NCI-H226 (cell line): ENCODE results near the gene ARHGAP24.
"Not testable (repeated sequence)": the region's sequence is repeated elsewhere in the genome, so short reads cannot be mapped to it uniquely, and the experiment has no call there.

Experiments
- DNase-seq: peaks from one replicate; pipeline ENCODE4 v3.0.0-alpha.2; 2015

The ARHGAP24 gene

GRCh38 chr4:85970535-85970934 is 495.6 kb downstream of the ARHGAP24 start:
- DNase-seq = no peak

- no peak for DNase-seq
These were observed 504.3 kb downstream of the ARHGAP24 start for GRCh38 chr4:85979276-85979675.

GRCh38 chr4:85986266-85986665 is 511.3 kb downstream of the ARHGAP24 start:
- no peak for DNase-seq

DNA sequence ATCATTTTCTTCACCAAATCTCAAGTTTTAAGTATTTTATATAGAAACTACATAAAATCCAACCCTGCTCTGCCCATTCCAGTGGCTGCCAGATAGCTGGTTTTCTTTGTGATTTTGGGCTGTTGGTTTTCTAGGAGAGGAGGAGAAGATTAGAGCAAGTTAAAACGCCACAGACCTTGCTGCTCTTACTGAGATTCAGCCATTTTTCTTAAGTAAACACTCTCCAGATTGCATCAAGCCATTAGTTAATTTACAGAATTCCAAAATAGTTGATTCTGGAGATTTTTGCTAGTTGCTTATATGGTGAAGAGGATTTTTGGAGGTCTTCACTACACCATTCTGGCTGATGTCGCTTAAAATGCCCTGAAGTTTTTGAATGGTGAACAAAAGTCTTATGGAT is 518.7 kb downstream of the ARHGAP24 start:
- no peak for DNase-seq

DNA sequence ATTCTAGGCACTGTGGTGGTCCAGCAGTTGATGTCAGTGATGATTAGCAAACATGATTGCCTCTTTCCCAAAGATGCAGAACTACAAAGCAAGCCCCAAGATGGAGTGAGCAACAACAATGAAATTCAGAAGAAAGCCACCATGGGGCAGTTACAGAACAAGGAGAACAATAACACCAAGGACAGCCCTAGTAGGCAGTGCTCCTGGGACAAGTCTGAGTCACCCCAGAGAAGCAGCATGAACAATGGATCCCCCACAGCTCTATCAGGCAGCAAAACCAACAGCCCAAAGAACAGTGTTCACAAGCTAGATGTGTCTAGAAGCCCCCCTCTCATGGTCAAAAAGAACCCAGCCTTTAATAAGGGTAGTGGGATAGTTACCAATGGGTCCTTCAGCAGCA is 519.6 kb downstream of the ARHGAP24 start:
- DNase-seq = no peak

DNA sequence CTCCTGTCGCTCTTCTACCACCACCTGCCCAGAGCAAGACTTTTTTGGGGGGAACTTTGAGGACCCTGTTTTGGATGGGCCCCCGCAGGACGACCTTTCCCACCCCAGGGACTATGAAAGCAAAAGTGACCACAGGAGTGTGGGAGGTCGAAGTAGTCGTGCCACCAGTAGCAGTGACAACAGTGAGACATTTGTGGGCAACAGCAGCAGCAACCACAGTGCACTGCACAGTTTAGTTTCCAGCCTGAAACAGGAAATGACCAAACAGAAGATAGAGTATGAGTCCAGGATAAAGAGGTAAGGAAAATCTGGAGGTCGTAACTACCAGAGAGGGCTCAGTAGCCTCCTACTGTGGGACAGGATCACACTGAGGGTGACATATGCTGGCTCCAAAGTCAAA is 520.4 kb downstream of the ARHGAP24 start:
- no peak for DNase-seq

- DNase-seq = no peak
These were observed 526.6 kb downstream of the ARHGAP24 start for GRCh38 chr4:86001591-86001990.

GRCh38 chr4:86004030-86004429 is 529.1 kb downstream of the ARHGAP24 start:
- DNase-seq = no peak

GRCh38 chr4:86006057-86006456 is 531.1 kb downstream of the ARHGAP24 start:
- no peak for DNase-seq

- no peak for DNase-seq
These were observed 532.1 kb downstream of the ARHGAP24 start for GRCh38 chr4:86007042-86007441.

- DNase-seq = peak; percentile 81
These were observed 536.2 kb downstream of the ARHGAP24 start for GRCh38 chr4:86011117-86011516.

DNA sequence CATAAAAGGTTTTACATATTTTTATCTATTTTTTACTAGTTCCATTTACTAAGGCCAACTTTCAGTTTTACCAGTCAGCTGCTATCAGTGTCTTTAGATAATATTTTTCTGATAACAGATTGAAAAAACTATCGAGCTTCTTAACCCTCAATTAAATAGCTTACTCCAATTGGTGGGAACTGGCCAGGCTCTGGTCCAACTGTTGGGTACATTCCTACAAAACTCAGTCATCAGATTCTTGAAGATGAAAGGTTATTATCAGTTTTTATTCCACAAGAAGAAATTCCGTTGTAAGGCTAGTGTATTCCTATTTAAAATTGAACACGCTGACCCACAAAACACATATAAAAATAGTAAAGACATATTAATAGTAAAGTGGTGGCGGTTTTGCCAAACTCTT is 538.7 kb downstream of the ARHGAP24 start:
- peak; percentile 62 for DNase-seq

DNA sequence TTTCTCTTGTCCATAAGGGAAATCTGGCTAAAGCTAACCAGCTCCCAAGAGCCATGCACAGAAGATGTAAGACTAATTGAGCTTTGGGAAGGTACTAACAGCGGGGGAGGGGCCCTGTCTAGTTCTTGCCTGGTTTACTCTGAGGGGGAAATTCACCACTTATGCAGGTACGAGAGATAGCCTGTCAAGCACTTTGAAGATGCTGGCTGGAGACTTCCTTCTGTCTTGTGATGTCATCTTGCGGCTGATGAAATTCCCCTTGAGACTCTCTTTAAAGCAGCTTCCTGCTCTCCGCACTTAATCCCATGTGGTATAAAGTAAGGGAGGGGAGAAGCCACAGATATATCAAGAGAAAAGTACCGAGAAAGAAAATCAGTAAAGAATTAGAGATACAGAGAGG is 539.6 kb downstream of the ARHGAP24 start:
- no peak for DNase-seq

GRCh38 chr4:86015412-86016350 is 540.7 kb downstream of the ARHGAP24 start:
- DNase-seq = no peak

DNA sequence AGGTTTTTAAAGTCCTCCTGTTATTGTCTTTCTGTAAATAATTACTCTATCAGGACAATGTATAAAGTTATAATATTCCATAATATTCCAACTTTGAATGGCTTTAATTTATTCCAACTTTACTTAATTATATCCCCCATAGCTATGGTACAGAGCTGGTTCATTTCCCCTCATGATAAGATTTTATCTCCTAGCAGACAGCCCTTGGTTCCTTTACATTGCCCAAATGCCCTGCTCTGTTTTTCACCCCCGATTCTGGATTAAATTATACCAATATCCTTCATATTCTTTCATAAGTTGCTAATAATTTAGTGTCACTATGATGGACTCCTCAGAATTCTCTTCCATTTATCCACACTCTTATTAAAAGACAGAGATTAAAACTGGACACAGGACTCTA is 544.4 kb downstream of the ARHGAP24 start:
- DNase-seq = no peak

DNA sequence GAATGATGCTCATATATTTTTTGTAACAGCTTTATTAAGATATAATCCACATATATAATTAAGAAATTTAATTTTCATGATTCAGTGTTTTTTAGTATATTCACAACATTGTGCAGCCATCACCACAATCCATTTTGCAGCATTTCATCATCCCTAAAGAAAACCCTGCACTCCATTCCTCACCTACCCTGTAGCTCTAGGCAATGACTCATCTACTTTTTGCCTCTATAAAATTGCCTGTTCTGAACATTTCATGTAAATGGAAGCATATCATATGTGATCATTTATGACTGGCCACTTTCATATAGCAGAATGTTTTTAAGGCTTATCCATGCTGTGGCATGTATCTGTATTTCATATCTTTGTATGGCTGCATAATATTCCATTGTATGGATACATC is 545.0 kb downstream of the ARHGAP24 start:
- peak; percentile 42 for DNase-seq

DNA sequence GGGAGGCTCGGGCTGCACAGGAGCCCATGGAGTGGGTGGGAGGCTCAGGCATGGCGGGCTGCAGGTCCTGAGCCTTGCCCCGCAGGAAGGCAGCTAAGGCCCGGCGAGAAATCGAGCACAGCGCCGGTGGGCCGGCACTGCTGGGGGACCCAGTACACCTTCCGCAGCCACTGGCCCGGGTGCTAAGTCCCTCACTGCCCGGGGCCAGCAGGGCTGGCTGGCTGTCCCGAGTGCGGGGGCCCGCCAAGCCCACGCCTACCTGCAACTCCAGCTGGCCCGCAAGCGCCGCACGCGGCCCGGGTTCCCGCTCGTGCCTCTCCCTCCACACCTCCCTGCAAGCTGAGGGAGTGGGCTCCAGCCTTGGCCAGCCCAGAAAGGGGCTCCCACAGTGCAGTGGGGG is 546.7 kb downstream of the ARHGAP24 start:
- DNase-seq = not testable (repeated sequence)

DNA sequence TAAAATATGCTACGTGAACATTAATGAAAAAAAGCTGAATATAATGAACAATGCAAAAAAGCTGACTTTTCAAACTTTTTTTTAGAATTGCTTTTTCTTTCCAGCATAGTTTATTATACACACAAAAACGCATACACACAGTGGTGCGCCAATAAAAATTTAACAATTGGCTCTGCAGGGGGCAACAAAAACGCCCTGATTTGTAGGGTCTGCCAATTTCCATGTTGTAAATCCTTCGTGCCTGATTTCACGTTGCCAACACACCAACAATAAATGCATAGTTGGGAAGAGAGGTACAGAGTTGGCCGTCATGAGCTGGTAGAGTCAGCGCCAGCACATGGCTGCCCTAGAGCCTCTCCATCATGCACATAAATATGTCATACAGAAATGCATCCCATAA is 551.8 kb downstream of the ARHGAP24 start:
- no peak for DNase-seq

DNA sequence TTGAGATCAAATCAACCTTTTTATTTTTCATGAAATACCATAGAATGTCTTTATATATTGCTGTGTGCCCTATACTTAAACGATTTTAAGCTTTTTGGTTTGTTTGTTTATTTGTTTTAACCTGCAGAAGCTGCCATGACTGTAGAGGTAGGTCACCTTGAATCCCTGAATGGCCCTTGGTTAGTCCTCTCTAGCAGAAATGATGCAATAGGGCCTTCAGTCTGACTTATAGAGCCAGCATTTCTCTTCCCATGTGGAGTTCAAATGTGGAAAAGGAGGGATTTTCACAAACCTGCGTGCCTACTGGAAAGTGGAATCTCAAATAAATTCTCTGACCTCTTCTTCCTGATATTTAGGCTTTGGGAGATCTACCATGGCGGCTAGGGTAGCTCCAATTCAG is 557.0 kb downstream of the ARHGAP24 start:
- no peak for DNase-seq

DNA sequence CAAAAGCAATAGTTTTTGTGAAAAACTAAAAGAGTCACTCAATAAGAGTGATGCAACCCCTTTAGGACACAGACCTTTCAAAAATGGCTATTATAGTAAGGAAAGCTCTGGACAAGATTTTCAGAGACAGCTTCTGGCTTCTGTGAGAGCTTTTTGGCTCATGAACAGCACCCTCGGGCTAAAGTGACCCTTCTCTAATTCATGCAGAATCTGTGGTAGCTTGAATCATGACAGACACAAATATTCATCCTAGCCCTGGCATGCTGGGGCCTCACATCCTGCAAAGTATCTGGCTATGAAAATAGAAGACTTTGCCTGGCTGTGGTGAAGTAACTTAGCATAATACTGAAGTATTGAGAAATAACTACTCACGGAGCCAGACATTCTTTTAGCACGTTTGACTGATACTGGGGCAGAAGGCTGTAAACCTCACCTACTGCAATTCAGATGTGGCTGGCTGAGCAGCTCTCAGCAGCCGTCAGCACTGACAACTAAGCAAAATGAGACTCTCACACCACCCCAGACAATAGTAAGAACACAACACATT is 557.6 kb downstream of the ARHGAP24 start:
- peak; percentile 88 for DNase-seq

DNA sequence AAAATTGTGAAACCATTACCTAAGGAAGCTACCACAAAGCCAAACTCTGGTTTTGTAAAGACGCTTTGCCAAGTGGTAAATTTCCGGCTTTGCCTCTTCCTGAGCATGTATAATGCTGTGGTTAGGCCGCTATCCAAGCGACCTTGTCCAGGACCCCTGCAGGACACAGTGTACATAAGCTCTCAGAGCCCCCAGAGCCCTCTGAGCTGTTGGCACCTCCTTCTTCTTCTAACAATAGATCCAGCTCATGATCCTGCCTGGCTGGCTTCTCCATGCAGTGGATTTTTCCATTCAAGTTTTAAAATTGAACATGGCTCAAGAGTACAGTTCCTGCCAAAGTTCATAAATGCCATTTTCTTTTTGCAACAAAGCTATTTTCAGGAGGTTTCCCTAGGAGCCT is 558.2 kb downstream of the ARHGAP24 start:
- peak; percentile 35 for DNase-seq

GRCh38 chr4:86034616-86035015 is 559.7 kb downstream of the ARHGAP24 start:
- DNase-seq = peak; percentile 12

- no peak for DNase-seq
These were observed 560.7 kb downstream of the ARHGAP24 start for GRCh38 chr4:86035688-86036087.

DNA sequence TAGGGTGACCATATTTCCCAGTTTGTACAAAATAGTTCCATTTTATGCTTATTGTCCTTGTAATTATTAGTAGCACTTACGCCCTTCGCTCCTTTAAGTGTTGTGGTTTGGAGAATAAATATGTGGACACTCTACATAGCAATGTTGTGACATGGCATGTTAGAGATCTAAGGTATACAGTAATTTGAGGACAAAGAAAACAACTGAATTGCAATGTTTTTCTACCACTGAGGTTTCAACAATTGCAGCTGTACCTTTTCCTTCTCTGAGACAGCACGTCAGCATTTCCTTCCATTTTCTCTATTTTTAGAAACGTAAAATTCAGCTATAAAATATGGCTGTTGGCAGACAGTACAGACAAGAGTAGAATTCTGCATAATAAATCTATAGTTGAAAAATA is 561.8 kb downstream of the ARHGAP24 start:
- no peak for DNase-seq

DNA sequence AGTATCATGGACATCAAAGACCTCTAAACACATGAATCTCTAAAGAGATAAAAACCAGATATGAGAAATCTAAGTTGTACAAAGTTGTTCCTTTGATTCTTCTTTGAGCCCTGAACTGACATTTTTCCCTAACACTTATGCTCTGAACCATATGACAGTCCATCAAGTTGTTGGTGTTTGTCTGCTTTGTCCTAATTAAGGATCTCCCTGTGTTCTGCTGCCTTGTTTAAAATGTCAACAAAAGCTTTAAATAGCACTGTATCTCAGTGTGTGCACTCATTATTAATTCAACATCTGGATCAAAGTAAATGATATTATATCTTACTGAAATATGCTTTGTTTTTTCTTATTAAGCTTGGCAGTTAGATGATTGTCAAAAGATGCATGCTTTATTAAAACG is 563.1 kb downstream of the ARHGAP24 start:
- DNase-seq = no peak
